ES-I3 (cell line): ENCODE measurements around the gene CCDC146.

Experiments
- H3K36me3 ChIP-seq: 2 replicates; pipeline ENCODE4 v1.6.1; 2013; ENCODE audit warnings: mild to moderate bottlenecking, low read length, control low read depth, moderate library complexity; ENCODE audit not compliant: insufficient read depth
- H3K4me1 ChIP-seq: 2 replicates; pipeline ENCODE4 v1.6.1; 2013; ENCODE audit warnings: mild to moderate bottlenecking, control low read depth, low read length; ENCODE audit not compliant: insufficient read depth
- H3K9ac ChIP-seq: 2 replicates; pipeline ENCODE4 v1.6.1; 2013; ENCODE audit warnings: low read depth, mild to moderate bottlenecking, low read length, moderate library complexity
- H3K9me3 ChIP-seq: 2 replicates; pipeline ENCODE4 v1.6.1; 2013; ENCODE audit warnings: mild to moderate bottlenecking, low read length, moderate library complexity; ENCODE audit not compliant: control insufficient read depth, insufficient read depth

CCDC146 gene

DNA sequence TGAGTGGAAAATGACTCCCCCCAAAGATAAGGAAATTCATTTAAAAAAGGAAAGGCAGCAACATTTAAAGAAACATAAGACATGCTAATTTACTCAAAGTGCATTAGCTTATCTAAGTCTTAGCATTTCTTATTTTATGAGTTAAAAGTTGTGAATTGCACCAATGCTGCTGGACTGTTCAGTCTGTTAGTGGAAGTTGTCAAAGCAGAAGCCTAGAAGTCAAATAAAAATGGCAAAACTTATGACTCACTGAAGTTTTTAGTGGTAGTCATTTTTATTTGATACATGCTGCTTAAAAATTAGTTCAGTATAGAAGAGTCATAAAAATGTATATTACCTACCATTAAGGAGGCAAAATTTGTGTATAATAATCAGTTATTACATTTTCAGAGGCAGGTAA is 168.0 kb downstream of the CCDC146 start:
- no peaks in the 10 kb centered on the region for H3K9me3 ChIP-seq
- no peaks in the 10 kb centered on the region for H3K36me3 ChIP-seq
- H3K9ac ChIP-seq: no peak overlapping the region
- no peaks in the 10 kb centered on the region for H3K4me1 ChIP-seq

GRCh38 chr7:77293046-77293445 is 170.6 kb downstream of the CCDC146 start:
- H3K9me3 ChIP-seq: 0 out of 2 replicates have a peak, but pooled peaks cover 2% of the 10 kb centered on the region
- no peaks in the 10 kb centered on the region for H3K36me3 ChIP-seq
- H3K9ac ChIP-seq: no peak overlapping the region
- no peaks in the 10 kb centered on the region for H3K4me1 ChIP-seq

GRCh38 chr7:77295549-77295948 is 173.1 kb downstream of the CCDC146 start:
- Histone ChIP-seq H3K36me3 (no peaks in the 10 kb centered on the region), H3K9me3 (0 out of 2 replicates have a peak, but pooled peaks cover 2% of the 10 kb centered on the region), H3K9ac (no peak overlapping the region), H3K4me1 (no peaks in the 10 kb centered on the region)

- 0 out of 2 replicates have a peak, but pooled peaks cover 4% of the 10 kb centered on the region for H3K9me3 ChIP-seq
- no peak overlapping the region for H3K9ac ChIP-seq
- H3K36me3 ChIP-seq: no peaks in the 10 kb centered on the region
- peaks cover 8% of the 10 kb centered on the region; the same call in 1 of the 2 replicates for H3K4me1 ChIP-seq
These were observed 184.0 kb downstream of the CCDC146 start for GRCh38 chr7:77306231-77307067.

DNA sequence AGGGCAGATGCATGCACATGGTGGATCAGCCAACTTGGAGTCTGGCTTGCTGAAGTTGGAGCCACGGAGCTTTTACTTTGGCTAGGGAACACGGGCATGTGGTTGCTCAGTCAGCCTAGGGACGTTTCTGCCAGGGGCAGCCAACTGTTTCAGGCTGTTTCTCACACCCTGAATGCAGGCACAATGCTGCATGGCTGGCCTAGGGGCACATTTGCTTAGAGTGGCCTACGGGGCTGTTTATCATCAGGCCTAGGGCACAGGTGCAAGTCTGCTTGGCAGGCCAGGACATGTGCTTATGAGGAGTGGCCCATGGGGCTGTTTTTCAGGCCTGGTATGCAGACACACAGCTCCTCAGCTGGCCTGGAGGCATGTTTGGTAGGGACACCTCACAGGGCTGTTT is 186.4 kb downstream of the CCDC146 start:
- H3K9ac ChIP-seq: no peak overlapping the region
- 0 out of 2 replicates have a peak, but pooled peaks cover 4% of the 10 kb centered on the region for H3K9me3 ChIP-seq
- peaks cover 8% of the 10 kb centered on the region; the same call in 1 of the 2 replicates for H3K4me1 ChIP-seq
- no peaks in the 10 kb centered on the region for H3K36me3 ChIP-seq

- Histone ChIP-seq H3K9ac (no peak overlapping the region), H3K36me3 (no peaks in the 10 kb centered on the region)
These were observed 187.4 kb downstream of the CCDC146 start for GRCh38 chr7:77309714-77310220.

DNA sequence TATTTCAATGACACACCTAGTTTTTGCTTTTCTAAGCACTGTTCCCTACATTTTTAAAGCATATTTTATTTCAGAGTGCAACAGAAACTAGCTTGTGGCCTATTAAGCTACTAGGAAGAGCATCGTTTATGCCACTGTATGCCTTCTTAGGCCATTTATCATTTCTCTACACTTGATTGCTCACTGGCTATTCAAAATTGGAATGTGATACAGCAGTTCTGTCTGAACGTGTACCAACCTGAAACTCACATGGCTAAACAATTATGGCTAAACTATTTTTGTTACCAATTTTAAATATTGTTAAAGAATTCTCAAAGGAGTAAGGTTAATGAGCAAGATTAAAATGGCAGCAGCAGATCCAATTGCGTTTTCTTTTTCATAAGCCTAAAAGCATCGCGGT is 188.6 kb downstream of the CCDC146 start:
- H3K9ac ChIP-seq: no peak overlapping the region
- H3K36me3 ChIP-seq: no peaks in the 10 kb centered on the region
- 0 out of 2 replicates have a peak, but pooled peaks cover 4% of the 10 kb centered on the region for H3K9me3 ChIP-seq
- peaks cover 8% of the 10 kb centered on the region; the same call in 1 of the 2 replicates for H3K4me1 ChIP-seq

More at GRCh38 chr7:77309714-77310220, 187.4 kb downstream of the CCDC146 start:
- Histone ChIP-seq H3K4me1 (peaks cover 8% of the 10 kb centered on the region; the same call in 1 of the 2 replicates), H3K9me3 (0 out of 2 replicates have a peak, but pooled peaks cover 4% of the 10 kb centered on the region)

DNA sequence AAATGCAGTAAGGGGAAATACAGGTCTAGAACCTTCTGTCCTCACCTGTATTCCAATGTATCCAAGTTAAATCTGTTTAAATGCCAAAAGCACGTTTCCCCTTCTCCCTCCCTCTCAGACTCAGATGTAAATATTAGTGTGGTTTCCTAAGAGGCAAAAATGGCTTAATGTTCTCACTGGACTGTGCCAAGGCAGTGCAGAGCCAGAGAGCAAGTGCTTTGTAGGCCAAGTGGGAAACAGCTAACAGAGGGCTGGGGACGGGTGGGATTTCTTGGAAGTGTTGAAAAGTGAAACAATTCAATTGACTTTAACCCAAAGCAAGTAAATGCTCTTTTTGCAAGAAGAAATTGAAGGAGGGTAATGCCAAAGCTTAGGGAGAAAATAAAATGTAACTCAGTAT is 190.7 kb downstream of the CCDC146 start:
- Histone ChIP-seq H3K9ac (no peak overlapping the region), H3K36me3 (no peaks in the 10 kb centered on the region), H3K4me1 (peaks cover 8% of the 10 kb centered on the region; the same call in 1 of the 2 replicates), H3K9me3 (no peaks in the 10 kb centered on the region)

DNA sequence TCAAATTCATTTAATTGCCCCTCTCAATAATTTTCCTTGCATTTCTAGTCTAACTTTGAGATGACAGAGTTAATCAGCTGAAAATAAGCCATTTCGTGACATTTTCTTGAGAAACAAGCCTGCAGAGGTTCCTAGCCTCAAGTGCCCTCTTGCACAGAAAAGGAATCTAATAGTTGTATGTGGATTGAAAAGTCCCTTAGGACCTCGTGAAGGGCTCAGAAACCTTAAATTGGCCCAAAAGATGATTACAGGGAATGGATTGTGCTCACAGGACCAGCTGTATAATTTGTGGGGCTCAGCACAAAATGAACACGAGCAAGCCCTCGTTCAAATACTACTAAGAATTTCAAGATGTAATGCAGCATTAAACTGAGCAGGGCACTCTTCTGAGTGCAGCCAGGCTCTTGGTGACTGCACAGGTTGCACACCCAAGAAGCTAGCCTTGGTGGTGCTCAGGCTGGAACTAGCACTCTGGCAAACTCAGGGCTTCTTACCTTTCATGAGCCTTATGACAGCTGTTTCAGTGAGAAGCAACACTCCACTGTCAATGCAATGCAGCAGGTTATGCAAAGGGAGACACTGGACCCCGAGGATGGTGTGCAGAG is 191.6 kb downstream of the CCDC146 start:
- Histone ChIP-seq H3K9ac (no peak overlapping the region), H3K9me3 (no peaks in the 10 kb centered on the region), H3K36me3 (no peaks in the 10 kb centered on the region), H3K4me1 (peaks cover 8% of the 10 kb centered on the region; the same call in 1 of the 2 replicates)

DNA sequence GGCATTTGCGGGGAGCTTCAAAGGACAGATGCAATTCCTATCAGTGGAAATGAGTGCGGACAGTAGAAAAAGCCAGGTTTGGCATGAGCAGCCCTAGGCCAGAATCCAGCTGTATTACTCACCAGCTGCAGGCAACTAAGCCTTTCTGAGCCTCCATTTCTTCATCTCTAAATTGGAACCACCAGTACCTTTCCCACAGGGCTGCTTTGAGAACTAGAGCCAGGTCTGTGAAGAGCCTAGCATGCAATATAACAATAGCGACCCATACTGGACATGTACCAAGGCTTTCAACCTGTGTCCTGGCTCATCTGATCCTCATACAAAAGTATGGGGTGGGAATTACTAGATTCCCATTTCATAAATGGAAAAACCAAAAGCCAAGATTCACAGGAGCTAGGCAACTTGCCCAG is 192.8 kb downstream of the CCDC146 start:
- no peaks in the 10 kb centered on the region for H3K9me3 ChIP-seq
- H3K9ac ChIP-seq: no peak overlapping the region
- no peaks in the 10 kb centered on the region for H3K36me3 ChIP-seq
- H3K4me1 ChIP-seq: no peaks in the 10 kb centered on the region; the same call in 1 of the 2 replicates

DNA sequence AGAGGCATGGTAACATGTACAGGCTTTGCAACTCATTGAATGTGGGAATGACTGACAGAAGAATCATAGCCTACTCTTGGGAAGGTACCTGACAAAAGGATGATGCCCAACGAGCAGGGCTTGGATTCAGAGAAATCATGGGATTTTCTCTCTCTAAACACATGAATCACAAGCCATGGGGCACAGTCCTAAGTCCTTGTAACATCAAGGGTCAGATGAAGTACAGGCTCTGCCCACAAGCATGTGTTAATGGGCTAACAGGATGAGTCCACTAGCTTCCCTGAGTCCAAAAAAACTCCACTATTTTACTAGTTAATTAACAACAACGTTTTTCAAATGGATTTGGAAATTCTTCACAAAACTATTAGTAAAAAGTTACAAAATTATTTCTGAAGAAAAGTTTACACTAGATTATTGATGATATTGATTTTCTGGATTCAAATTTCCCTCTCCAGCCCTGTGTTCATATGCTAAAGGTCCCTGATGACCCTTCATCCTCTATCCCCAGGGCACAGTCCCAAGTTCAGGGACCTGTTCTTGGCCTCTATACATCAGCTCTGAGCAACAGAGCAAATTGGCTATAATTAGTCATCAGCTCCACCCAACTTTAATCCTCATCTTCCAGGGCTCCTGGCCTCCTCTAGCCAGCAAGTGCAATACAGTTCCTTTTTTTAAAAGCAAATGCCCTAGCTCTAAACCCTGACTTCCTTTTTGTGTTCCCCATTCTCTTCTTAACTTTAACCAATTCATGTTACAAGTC is 194.0 kb downstream of the CCDC146 start:
- no peak overlapping the region for H3K9ac ChIP-seq
- no peaks in the 10 kb centered on the region for H3K9me3 ChIP-seq
- no peaks in the 10 kb centered on the region for H3K36me3 ChIP-seq
- no peaks in the 10 kb centered on the region for H3K4me1 ChIP-seq

- Histone ChIP-seq H3K9ac (no peak overlapping the region), H3K4me1 (no peaks in the 10 kb centered on the region), H3K9me3 (no peaks in the 10 kb centered on the region), H3K36me3 (no peaks in the 10 kb centered on the region)
These were observed 195.6 kb downstream of the CCDC146 start for GRCh38 chr7:77318019-77318418.

- Histone ChIP-seq H3K36me3 (no peaks in the 10 kb centered on the region), H3K4me1 (no peaks in the 10 kb centered on the region)
These were observed 197.7 kb downstream of the CCDC146 start for GRCh38 chr7:77320137-77320536.

GRCh38 chr7:77320714-77321113 is 198.3 kb downstream of the CCDC146 start:
- no peak overlapping the region for H3K9ac ChIP-seq
- H3K9me3 ChIP-seq: no peaks in the 10 kb centered on the region
- no peaks in the 10 kb centered on the region for H3K36me3 ChIP-seq
- no peaks in the 10 kb centered on the region for H3K4me1 ChIP-seq

More at GRCh38 chr7:77320137-77320536, 197.7 kb downstream of the CCDC146 start:
- Histone ChIP-seq H3K9ac (no peak overlapping the region), H3K9me3 (no peaks in the 10 kb centered on the region)
